IMR-90 (cell line): ENCODE measurements around the gene STAM2. TPM values are rescaled to one million over a fixed set of nuclear protein-coding genes. Genes with fewer than 3 reads are reported as not detected.
A peak's percentile ranks its signal among the peaks of the same experiment; 100 is the strongest.

ENCODE experiments used
- ATAC-seq: fragments of 200-7000 bp; cut with Tn5 transposase; 2 replicates; pipeline ENCODE4 v1.9.1; 2020; ENCODE audit warnings: low read depth, mild to moderate bottlenecking, moderate library complexity
- BruUV-seq: library from RNA; stranded (reverse); fragments of 400-500 nt; replicated peaks from 2 replicates; lab custom pipeline; 2021; lab: Mats Ljungman, UMichigan
- CTCF ChIA-PET: fragments of 300-600 bp; formaldehyde crosslinking; extraction: SDS; loops from one replicate; lab custom pipeline; 2021; ENCODE audit warnings: antibody characterized with exemption; lab: Yijun Ruan, JAX
- POLR2A ChIA-PET: fragments of 300-600 bp; sonication (Branson Sonifier 250); formaldehyde crosslinking; loops from one replicate; lab custom pipeline; 2022; ENCODE audit warnings: antibody characterized with exemption; ENCODE audit not compliant: unreplicated experiment; lab: Charles Lee
- DNase-seq: peaks from one replicate; pipeline ENCODE4 v3.0.0; 2013
- H2AFZ ChIP-seq: replicated peaks from 2 replicates; pipeline ENCODE3; 2013; ENCODE audit warnings: low read length, mild to moderate bottlenecking; ENCODE audit not compliant: poor library complexity
- H2AK5ac ChIP-seq: 2 replicates; pipeline ENCODE4 v1.6.1; 2013; ENCODE audit warnings: low read depth, low read length, inconsistent platforms
- H2AK9ac ChIP-seq: replicated peaks from 2 replicates; pipeline ENCODE3; 2013; ENCODE audit warnings: mild to moderate bottlenecking, low read depth, low read length, moderate library complexity; ENCODE audit not compliant: poor library complexity
- H2BK120ac ChIP-seq: 2 replicates; pipeline ENCODE4 v1.6.1; 2013; ENCODE audit warnings: low read depth, low read length, inconsistent platforms
- H2BK15ac ChIP-seq: 3 replicates; pipeline ENCODE4 v1.6.1; 2013; ENCODE audit warnings: low read depth, low read length, inconsistent platforms
- H2BK20ac ChIP-seq: 2 replicates; pipeline ENCODE4 v1.6.1; 2013; ENCODE audit warnings: low read depth, mild to moderate bottlenecking, inconsistent platforms, low read length, moderate library complexity
- H2BK5ac ChIP-seq: 2 replicates; pipeline ENCODE4 v1.6.1; 2013; ENCODE audit warnings: mild to moderate bottlenecking, low read depth, low read length, inconsistent platforms; ENCODE audit not compliant: poor library complexity, severe bottlenecking
- H3K14ac ChIP-seq: replicated peaks from 2 replicates; pipeline ENCODE4 v1.6.1; 2013; ENCODE audit warnings: low read depth, low read length, inconsistent platforms
- H3K18ac ChIP-seq: 2 replicates; pipeline ENCODE4 v1.6.1; 2013; ENCODE audit warnings: low read depth, low read length, control low read depth
- H3K23ac ChIP-seq: 2 replicates; pipeline ENCODE4 v1.6.1; 2013; ENCODE audit warnings: low read depth, low read length, inconsistent platforms
- H3K27ac ChIP-seq: 2 replicates; pipeline ENCODE4 v1.5.1; 2013; ENCODE audit warnings: mild to moderate bottlenecking, control low read depth, low read length; ENCODE audit not compliant: insufficient read depth
- H3K27me3 ChIP-seq: 2 replicates; pipeline ENCODE4 v1.6.1; 2013; ENCODE audit warnings: low read length; ENCODE audit not compliant: control insufficient read depth, insufficient read depth
- H3K36me3 ChIP-seq: 2 replicates; pipeline ENCODE4 v1.6.1; 2013; ENCODE audit warnings: low read length, mixed read lengths; ENCODE audit not compliant: control insufficient read depth, insufficient read depth
- H3K4ac ChIP-seq: 2 replicates; pipeline ENCODE4 v1.6.1; 2013; ENCODE audit warnings: low read depth, low read length, inconsistent platforms
- H3K4me1 ChIP-seq: 2 replicates; pipeline ENCODE4 v1.6.1; 2013; ENCODE audit warnings: low read length, mixed read lengths; ENCODE audit not compliant: control insufficient read depth, insufficient read depth
- H3K4me2 ChIP-seq: 2 replicates; pipeline ENCODE4 v1.6.1; 2013; ENCODE audit warnings: low read depth, mild to moderate bottlenecking, control low read depth, low read length, moderate library complexity
- H3K4me3 ChIP-seq: 2 replicates; pipeline ENCODE4 v1.5.1; 2013; ENCODE audit warnings: low read depth, mild to moderate bottlenecking, control low read depth, low read length, moderate library complexity; ENCODE audit not compliant: insufficient read depth
- H3K56ac ChIP-seq: 2 replicates; pipeline ENCODE4 v1.6.1; 2013; ENCODE audit warnings: low read length, inconsistent platforms; ENCODE audit not compliant: insufficient read depth; ENCODE audit errors: extremely low read depth
- H3K79me1 ChIP-seq, 2 experiments: 2 replicates each; pipeline ENCODE4 v1.6.1; 2013; ENCODE audit warnings: low read length in 2 of 2, inconsistent platforms in 1 of 2, low read depth in 1 of 2
- H3K9ac ChIP-seq: 2 replicates; pipeline ENCODE4 v1.6.1; 2013; ENCODE audit warnings: low read depth, low read length, control low read depth
- H3K9me1 ChIP-seq: 2 replicates; pipeline ENCODE4 v1.6.1; 2013; ENCODE audit warnings: low read length, inconsistent platforms; ENCODE audit not compliant: insufficient read depth
- H3K9me3 ChIP-seq: 2 replicates; pipeline ENCODE4 v1.6.1; 2013; ENCODE audit warnings: low read length; ENCODE audit not compliant: control insufficient read depth, insufficient read depth
- H4K20me1 ChIP-seq: 2 replicates; pipeline ENCODE4 v1.6.1; 2013; ENCODE audit warnings: low read length, inconsistent platforms; ENCODE audit not compliant: insufficient read depth
- H4K5ac ChIP-seq: 2 replicates; pipeline ENCODE4 v1.6.1; 2013; ENCODE audit warnings: mild to moderate bottlenecking, low read depth, low read length, control low read depth
- H4K8ac ChIP-seq, 2 experiments: 2 replicates each; pipeline ENCODE4 v1.6.1; 2013; ENCODE audit warnings: low read depth in 2 of 2, low read length in 2 of 2, control low read depth in 1 of 2, inconsistent platforms in 1 of 2
- H4K91ac ChIP-seq: 2 replicates; pipeline ENCODE4 v1.6.1; 2013; ENCODE audit warnings: low read depth, low read length, inconsistent platforms; ENCODE audit not compliant: insufficient read depth
- CHD1 ChIP-seq: IDR thresholded peaks from 2 replicates; pipeline ENCODE4 v1.6.1; 2012; ENCODE audit warnings: low read depth, low read length, improper control_type of control experiment
- MXI1 ChIP-seq: IDR thresholded peaks from 2 replicates; pipeline ENCODE4 v1.6.1; 2012; ENCODE audit warnings: low read depth, mild to moderate bottlenecking, low read length, moderate library complexity, borderline replicate concordance
- WGBS, 2 experiments: methylation state at CpG; one replicate each; pipeline versions ENCODE4 v1.1.5 to v1.1.7; 2013; ENCODE audit warnings: missing lambda C conversion rate in 2 of 2; ENCODE audit not compliant: insufficient read length in 1 of 2; ENCODE audit errors: extremely low coverage in 2 of 2; 5-methylcytosine and 5-hydroxymethylcytosine counted together
- dilution Hi-C: fragments of 300-500 bp; cut with HindIII; formaldehyde crosslinking; loops from one replicate; pipeline ENCODE4 v1.14.3; 2018; ENCODE audit warnings: low sequenced_read_pairs; ENCODE audit not compliant: unreplicated experiment
- in situ Hi-C: fragments of 300-500 bp; cut with MboI; formaldehyde crosslinking; loops from 3 replicates; pipeline ENCODE4 v1.14.3; 2019; ENCODE audit warnings: low sequenced_read_pairs, inconsistent platforms, mixed read lengths
- intact Hi-C: fragments of 100-400 bp; cut with micrococcal nuclease; formaldehyde crosslinking; loops from 2 replicates; pipeline ENCODE4 v1.10.0; 2022
- polyA plus RNA-seq, 3 experiments: library from polyadenylated mRNA; depleted of rRNA; stranded (reverse); fragments of >200 nt; gene quantifications; 2 replicates each; pipeline ENCODE4 v1.2.3, GENCODE V29; 2012; ENCODE audit warnings: low replicate concordance in 1 of 3
- total RNA-seq: library from RNA; depleted of rRNA; stranded (reverse); fragments of >200 nt; gene quantifications from 2 replicates; pipeline ENCODE4 v1.2.3, GENCODE V29; 2012
- TF ChIP-seq, protein P1 (sequence below): fragments of 150-350 bp; IDR thresholded peaks from 2 replicates; pipeline ENCODE4 v1.6.1; 2016; ENCODE audit warnings: low read depth, mild to moderate bottlenecking, low read length, moderate library complexity, borderline replicate concordance

STAM2 gene
- total and polyA plus RNA-seq, 2 of the 4 experiments (the other 2 are of a cell fraction): 12.5 to 29.2 TPM

DNA sequence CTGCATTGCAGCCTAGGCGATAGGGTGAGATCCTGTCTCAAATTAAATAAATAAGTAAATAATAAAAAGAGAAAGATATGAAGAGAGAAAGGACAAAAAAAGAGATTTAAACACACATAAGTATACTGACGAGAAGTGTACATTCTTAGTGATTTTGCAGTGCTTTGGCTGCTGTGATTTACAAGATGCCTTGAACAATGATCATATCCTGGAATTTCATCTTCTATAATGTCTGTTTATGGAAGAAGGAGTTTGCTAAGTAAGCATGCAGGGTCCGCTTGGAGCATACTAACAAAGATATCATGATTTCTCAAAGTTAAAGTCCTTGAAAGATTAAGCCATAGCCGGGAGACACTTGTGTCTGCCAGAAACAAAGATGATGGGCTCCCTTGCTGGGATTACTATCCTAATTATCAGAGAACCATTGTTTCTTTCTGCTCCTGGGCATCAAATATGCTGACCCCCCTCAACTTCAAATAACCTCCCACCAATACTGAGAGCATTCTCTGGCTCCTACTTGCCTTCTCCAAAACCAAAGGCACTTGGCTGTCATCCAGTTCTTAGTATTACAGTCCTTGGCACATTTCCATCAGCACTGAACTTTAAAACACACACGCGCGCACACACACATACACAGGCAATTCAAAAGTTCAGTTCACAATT lies 47.5 kb upstream of the STAM2 start (continued):
- TF ChIP-seq, protein P1, sequence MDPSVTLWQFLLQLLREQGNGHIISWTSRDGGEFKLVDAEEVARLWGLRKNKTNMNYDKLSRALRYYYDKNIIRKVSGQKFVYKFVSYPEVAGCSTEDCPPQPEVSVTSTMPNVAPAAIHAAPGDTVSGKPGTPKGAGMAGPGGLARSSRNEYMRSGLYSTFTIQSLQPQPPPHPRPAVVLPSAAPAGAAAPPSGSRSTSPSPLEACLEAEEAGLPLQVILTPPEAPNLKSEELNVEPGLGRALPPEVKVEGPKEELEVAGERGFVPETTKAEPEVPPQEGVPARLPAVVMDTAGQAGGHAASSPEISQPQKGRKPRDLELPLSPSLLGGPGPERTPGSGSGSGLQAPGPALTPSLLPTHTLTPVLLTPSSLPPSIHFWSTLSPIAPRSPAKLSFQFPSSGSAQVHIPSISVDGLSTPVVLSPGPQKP: no peak

DNA sequence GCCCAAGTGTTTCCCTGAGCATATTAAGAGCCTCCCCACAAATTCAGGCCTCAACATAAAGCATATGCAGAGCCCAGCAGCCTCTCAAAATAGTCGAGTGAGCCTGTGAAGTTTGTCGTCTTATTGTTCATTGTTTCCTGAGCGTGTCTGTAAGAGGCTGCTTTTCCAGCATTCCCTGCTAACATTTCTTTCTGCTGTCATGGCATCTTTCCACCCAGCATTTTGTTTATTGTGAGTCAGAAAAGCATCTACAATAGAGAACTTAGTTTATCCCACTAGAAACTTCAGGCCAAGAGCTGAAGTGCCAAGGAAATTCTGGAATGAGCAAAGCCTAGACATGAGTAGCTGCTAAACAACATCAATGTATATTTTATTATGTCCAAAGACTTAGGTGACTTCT lies 46.3 kb upstream of the STAM2 start:
- Histone ChIP-seq H3K27me3 (no peaks in the 10 kb centered on the region), H4K91ac (no peak overlapping the region), H3K27ac (peak overlapping the region; percentile 7; the same call in 1 of the 2 replicates), H3K56ac (no peak overlapping the region), H3K4me3 (no peak overlapping the region), H2BK120ac (no peak overlapping the region), H3K79me1 (no peaks in the 10 kb centered on the region), H4K8ac (peak overlapping the region in 1 of 2 experiments; percentile 46; a peak in 1 of 4 replicates), H4K5ac (no peak overlapping the region), H2BK5ac (no peak overlapping the region), H2AK5ac (no peak overlapping the region), H3K9me3 (no peaks in the 10 kb centered on the region), H3K36me3 (no peaks in the 10 kb centered on the region), H3K14ac (0 out of 2 replicates have a peak overlapping the region, but pooled peaks have one; percentile 17), H3K9me1 (no peaks in the 10 kb centered on the region), H3K4me1 (peaks cover 3% of the 10 kb centered on the region; the same call in 1 of the 2 replicates), H3K4ac (no peak overlapping the region), H3K23ac (no peak overlapping the region), H4K20me1 (no peaks in the 10 kb centered on the region), H2BK15ac (no peak overlapping the region), H2AFZ (peak overlapping the region; percentile 27), H3K9ac (no peak overlapping the region), H2AK9ac (no peak overlapping the region), H2BK20ac (0 out of 2 replicates have a peak overlapping the region, but pooled peaks have one; percentile 5), H3K4me2 (peak overlapping the region; percentile 39), H3K18ac (no peak overlapping the region)
- dilution Hi-C loops: no loop called here
- peak; percentile 76 for DNase-seq
- peak; percentile 75 for ATAC-seq
- CTCF ChIA-PET: no interaction called here
- in situ Hi-C loops: no loop called here
- no CpG with 5 or more reads among the region's 3 CpGs for WGBS, 2 experiments
- TF ChIP-seq MXI1: 0 out of 2 replicates have a peak, but pooled peaks have one; percentile 21
- TF ChIP-seq CHD1: no peak
- BruUV-seq: no TSS peak
- POLR2A ChIA-PET: no interaction called here
- intact Hi-C loops: no loop called here
